IPS-15b (cell line): Measurements from ENCODE around the gene NOS1.

Experiments used
- H3K27me3 ChIP-seq: one replicate; pipeline ENCODE4 v1.6.1; 2013; ENCODE audit warnings: low read length; ENCODE audit not compliant: control insufficient read depth, insufficient read depth
- H3K36me3 ChIP-seq: one replicate; pipeline ENCODE4 v1.6.1; 2013; ENCODE audit warnings: low read length; ENCODE audit not compliant: control insufficient read depth, insufficient read depth
- H3K4me1 ChIP-seq: one replicate; pipeline ENCODE4 v1.6.1; 2013; ENCODE audit warnings: mild to moderate bottlenecking, low read length; ENCODE audit not compliant: control insufficient read depth, insufficient read depth
- H3K4me3 ChIP-seq: one replicate; pipeline ENCODE4 v1.5.1; 2013; ENCODE audit warnings: low read depth, low read length
- H3K9ac ChIP-seq: one replicate; pipeline ENCODE4 v1.6.1; 2013; ENCODE audit warnings: low read depth, mild to moderate bottlenecking, low read length
- H3K9me3 ChIP-seq: one replicate; pipeline ENCODE4 v1.6.1; 2013; ENCODE audit warnings: mild to moderate bottlenecking, low read length; ENCODE audit not compliant: control insufficient read depth, insufficient read depth

NOS1 gene

GRCh38 chr12:117284140-117284539 lies 77.3 kb downstream of the NOS1 start:
- Histone ChIP-seq H3K9me3 (no peaks in the 10 kb centered on the region), H3K27me3 (no peaks in the 10 kb centered on the region), H3K4me3 (no peak overlapping the region), H3K9ac (no peak overlapping the region), H3K4me1 (peaks cover 8% of the 10 kb centered on the region), H3K36me3 (no peaks in the 10 kb centered on the region)

DNA sequence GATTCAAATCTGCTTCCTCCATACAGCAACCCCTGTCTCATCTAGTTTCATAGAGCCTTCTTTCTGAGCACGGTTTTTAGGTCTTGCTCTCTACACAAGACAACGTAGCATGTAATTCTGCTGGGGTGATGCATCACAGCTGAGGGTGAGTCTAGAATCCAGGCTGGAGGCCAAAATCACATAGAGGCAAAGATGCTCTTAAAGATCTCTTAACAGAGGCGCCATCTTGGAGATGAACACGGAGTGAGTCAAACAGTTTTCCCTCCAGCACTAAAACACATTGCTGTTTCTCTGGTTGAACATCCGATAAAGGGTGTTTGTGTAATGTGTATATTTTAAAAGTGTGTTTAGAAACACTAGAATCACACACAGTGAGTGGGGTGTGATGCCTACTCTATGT lies 78.9 kb downstream of the NOS1 start:
- H3K4me1 ChIP-seq, result peaks cover 12% of the 10 kb centered on the region
- H3K9me3 ChIP-seq, result no peaks in the 10 kb centered on the region
- H3K4me3 ChIP-seq, result no peak overlapping the region
- no peaks in the 10 kb centered on the region for H3K36me3 ChIP-seq
- H3K9ac ChIP-seq, result no peak overlapping the region
- H3K27me3 ChIP-seq, result no peaks in the 10 kb centered on the region

- no peak overlapping the region for H3K4me3 ChIP-seq
Observed at GRCh38 chr12:117280019-117280680, 81.3 kb downstream of the NOS1 start.

GRCh38 chr12:117279606-117280005 lies 81.8 kb downstream of the NOS1 start:
- Histone ChIP-seq H3K4me3 (no peak overlapping the region), H3K4me1 (peaks cover 12% of the 10 kb centered on the region)

More at GRCh38 chr12:117280019-117280680, 81.3 kb downstream of the NOS1 start:
- H3K9me3 ChIP-seq, result no peaks in the 10 kb centered on the region
- no peaks in the 10 kb centered on the region for H3K36me3 ChIP-seq
- H3K4me1 ChIP-seq, result peaks cover 12% of the 10 kb centered on the region
- H3K9ac ChIP-seq, result no peak overlapping the region
- H3K27me3 ChIP-seq, result no peaks in the 10 kb centered on the region

DNA sequence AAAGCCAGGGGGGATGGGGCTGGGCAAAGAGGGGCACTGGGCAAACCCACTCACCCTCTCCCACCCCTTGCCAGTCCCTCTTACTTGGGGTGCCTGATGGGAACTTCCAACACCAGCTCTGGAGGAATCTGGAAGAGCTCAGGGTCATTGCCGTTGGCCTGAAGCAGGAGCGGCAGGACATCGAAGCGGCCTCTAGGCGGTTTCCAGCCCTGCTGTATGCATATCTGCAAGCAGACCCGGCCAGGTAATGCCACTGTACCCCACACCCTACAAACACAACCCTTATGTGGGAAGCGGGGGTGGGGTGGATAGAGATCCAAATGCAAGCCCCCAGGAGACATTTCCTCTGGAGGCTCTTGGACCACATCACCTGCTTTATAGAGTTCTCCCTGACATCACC lies 83.6 kb downstream of the NOS1 start:
- no peak overlapping the region for H3K9ac ChIP-seq
- no peaks in the 10 kb centered on the region for H3K36me3 ChIP-seq
- no peaks in the 10 kb centered on the region for H3K27me3 ChIP-seq
- peaks cover 12% of the 10 kb centered on the region for H3K4me1 ChIP-seq
- no peaks in the 10 kb centered on the region for H3K9me3 ChIP-seq
- no peak overlapping the region for H3K4me3 ChIP-seq

More at GRCh38 chr12:117279606-117280005, 81.8 kb downstream of the NOS1 start:
- no peak overlapping the region for H3K9ac ChIP-seq
- H3K36me3 ChIP-seq, result no peaks in the 10 kb centered on the region
- no peaks in the 10 kb centered on the region for H3K27me3 ChIP-seq
- H3K9me3 ChIP-seq, result no peaks in the 10 kb centered on the region

- Histone ChIP-seq H3K4me1 (peaks cover 1% of the 10 kb centered on the region), H3K36me3 (no peaks in the 10 kb centered on the region), H3K9ac (no peak overlapping the region), H3K27me3 (no peaks in the 10 kb centered on the region), H3K4me3 (no peak overlapping the region), H3K9me3 (no peaks in the 10 kb centered on the region)
Observed at GRCh38 chr12:117273091-117273490, 88.3 kb downstream of the NOS1 start.

DNA sequence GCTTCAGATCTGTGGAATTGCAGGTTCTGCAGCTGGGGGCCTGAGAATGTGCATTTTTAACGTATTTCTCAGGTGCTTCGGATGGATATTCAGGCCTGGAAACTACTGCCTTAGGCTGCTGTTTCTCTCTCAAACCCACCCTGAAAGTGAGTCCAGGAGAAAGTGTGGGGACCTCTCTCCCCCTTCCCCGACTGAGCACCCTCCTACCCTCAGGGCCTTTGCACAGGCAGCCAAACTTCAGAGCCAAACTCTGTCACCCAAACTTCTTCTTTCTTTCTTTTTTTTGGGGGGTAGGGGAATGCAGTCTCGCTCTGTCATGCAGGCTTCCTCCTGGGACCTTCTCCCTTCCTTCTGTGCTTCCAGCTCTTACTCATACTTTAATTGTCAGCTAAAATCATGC lies 88.7 kb downstream of the NOS1 start:
- Histone ChIP-seq H3K27me3 (no peaks in the 10 kb centered on the region), H3K9ac (no peak overlapping the region), H3K4me3 (no peak overlapping the region), H3K4me1 (no peaks in the 10 kb centered on the region), H3K36me3 (no peaks in the 10 kb centered on the region), H3K9me3 (no peaks in the 10 kb centered on the region)

GRCh38 chr12:117262749-117263148 lies 98.7 kb downstream of the NOS1 start:
- Histone ChIP-seq H3K27me3 (no peaks in the 10 kb centered on the region), H3K4me3 (no peak overlapping the region), H3K9ac (no peak overlapping the region)

GRCh38 chr12:117261247-117261646 lies 100.2 kb downstream of the NOS1 start:
- no peak overlapping the region for H3K4me3 ChIP-seq

More at GRCh38 chr12:117262749-117263148, 98.7 kb downstream of the NOS1 start:
- H3K4me1 ChIP-seq, result no peaks in the 10 kb centered on the region
- H3K9me3 ChIP-seq, result no peaks in the 10 kb centered on the region
- H3K36me3 ChIP-seq, result no peaks in the 10 kb centered on the region

DNA sequence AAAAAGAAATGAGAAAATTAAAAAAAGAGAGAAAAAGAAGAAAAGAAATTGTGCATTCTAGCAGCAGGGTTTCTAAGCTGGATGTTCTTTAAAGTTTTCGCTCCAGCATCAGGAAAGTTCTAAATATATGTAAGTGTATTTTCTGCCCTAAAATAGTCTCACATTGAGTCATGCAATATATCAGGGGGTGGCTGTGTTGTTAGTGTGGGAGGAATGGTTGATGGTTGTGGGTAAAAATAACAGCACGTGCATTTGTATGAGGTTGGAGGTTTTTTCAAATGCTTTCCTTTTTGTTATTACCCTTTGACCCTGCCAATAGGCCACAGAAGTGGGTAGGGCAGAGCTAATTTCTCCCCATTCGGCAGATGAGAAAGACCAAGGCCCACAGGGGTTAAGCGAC lies 106.0 kb downstream of the NOS1 start:
- Histone ChIP-seq H3K4me3 (no peak overlapping the region), H3K9ac (no peak overlapping the region), H3K4me1 (no peaks in the 10 kb centered on the region), H3K36me3 (no peaks in the 10 kb centered on the region), H3K27me3 (no peaks in the 10 kb centered on the region), H3K9me3 (peaks cover 5% of the 10 kb centered on the region)

More at GRCh38 chr12:117261247-117261646, 100.2 kb downstream of the NOS1 start:
- H3K36me3 ChIP-seq, result no peaks in the 10 kb centered on the region
- H3K27me3 ChIP-seq, result no peaks in the 10 kb centered on the region
- no peak overlapping the region for H3K9ac ChIP-seq
- H3K4me1 ChIP-seq, result no peaks in the 10 kb centered on the region
- no peaks in the 10 kb centered on the region for H3K9me3 ChIP-seq

GRCh38 chr12:117243488-117243887 lies 117.9 kb downstream of the NOS1 start:
- no peaks in the 10 kb centered on the region for H3K9me3 ChIP-seq
- H3K4me3 ChIP-seq, result no peak overlapping the region
- H3K36me3 ChIP-seq, result no peaks in the 10 kb centered on the region
- no peaks in the 10 kb centered on the region for H3K27me3 ChIP-seq
- H3K9ac ChIP-seq, result no peak overlapping the region
- H3K4me1 ChIP-seq, result no peaks in the 10 kb centered on the region

GRCh38 chr12:117241697-117242096 lies 119.7 kb downstream of the NOS1 start:
- no peak overlapping the region for H3K9ac ChIP-seq
- H3K4me1 ChIP-seq, result no peaks in the 10 kb centered on the region
- H3K36me3 ChIP-seq, result no peaks in the 10 kb centered on the region
- no peaks in the 10 kb centered on the region for H3K27me3 ChIP-seq
- no peak overlapping the region for H3K4me3 ChIP-seq
- H3K9me3 ChIP-seq, result no peaks in the 10 kb centered on the region
